ENCODE data around the gene CFP.
"Not testable (repeated sequence)": the region's sequence is repeated elsewhere in the genome, so short reads cannot be mapped to it uniquely, and the experiment has no call there.

Gene CFP

GRCh38 chrX:47637546-47638195, 7.9 kb upstream of the CFP start:
- no peak for DNase-seq

GRCh38 chrX:47634871-47635575, 5.3 kb upstream of the CFP start:
- no peak for DNase-seq

- DNase-seq = no peak
Observed at GRCh38 chrX:47633689-47634590, 4.2 kb upstream of the CFP start.

- no peak for DNase-seq
Observed at GRCh38 chrX:47632666-47633065, 2.9 kb upstream of the CFP start.

GRCh38 chrX:47631676-47632075, 1.9 kb upstream of the CFP start:
- DNase-seq = no peak

- no peak for DNase-seq
Observed at GRCh38 chrX:47628982-47629381, 748 bp downstream of the CFP start.

- no peak for DNase-seq
Observed at GRCh38 chrX:47625365-47625764, 4.4 kb downstream of the CFP start.

GRCh38 chrX:47623540-47624027, 6.1 kb downstream of the CFP start:
- DNase-seq = peak; percentile 61

GRCh38 chrX:47621851-47622250, 7.9 kb downstream of the CFP start:
- DNase-seq = no peak

GRCh38 chrX:47620303-47620685, 9.4 kb downstream of the CFP start:
- no peak for DNase-seq

GRCh38 chrX:47619486-47620302, 10.0 kb downstream of the CFP start, which contains the start of gene SYN1:
Gene SYN1 (minus strand): TSS chrX:47619857. CDS start chrX:47619728, 129 bp downstream.
- peak; percentile 23 for DNase-seq

- no peak for DNase-seq
Observed at GRCh38 chrX:47618923-47619485, 10.7 kb downstream of the CFP start.

- DNase-seq = no peak
Observed at GRCh38 chrX:47614618-47615017, 15.1 kb downstream of the CFP start.

- DNase-seq = no peak
Observed at GRCh38 chrX:47613082-47613481, 16.6 kb downstream of the CFP start.

- DNase-seq = no peak
Observed at GRCh38 chrX:47612418-47612817, 17.3 kb downstream of the CFP start.

GRCh38 chrX:47611926-47612325, 17.8 kb downstream of the CFP start:
- no peak for DNase-seq

GRCh38 chrX:47611489-47611888, 18.2 kb downstream of the CFP start:
- DNase-seq = no peak

GRCh38 chrX:47610511-47610910, 19.2 kb downstream of the CFP start:
- DNase-seq = no peak

GRCh38 chrX:47608130-47608810, 21.5 kb downstream of the CFP start:
- DNase-seq = no peak

GRCh38 chrX:47607091-47607490, 22.6 kb downstream of the CFP start:
- no peak for DNase-seq

- no peak for DNase-seq
Observed at GRCh38 chrX:47605024-47605423, 24.7 kb downstream of the CFP start.

- not testable (repeated sequence) for DNase-seq
Observed at GRCh38 chrX:47603125-47603524, 26.6 kb downstream of the CFP start.

Data from NCI-H1048 (cell line).